ENCODE data around the gene FUS. TPM values are rescaled to one million over a fixed set of nuclear protein-coding genes. Genes with fewer than 3 reads are reported as not detected.

The FUS gene
- total and polyA plus RNA-seq, 2 experiments from 2014 or later = 247 to 528 TPM

- peak overlapping the region; percentile 25; the same call in 1 of the 2 replicates for H3K27ac Mint-ChIP-seq
- Histone ChIP-seq H3K4me2 (no peak overlapping the region), H3K36me3 (ENCODE audit: insufficient read depth) (peaks cover 21% of the 10 kb centered on the region), H3K4me3 (no peak overlapping the region), H3K79me2 (replicated peaks; ENCODE audit: insufficient read depth) (no peaks in the 10 kb centered on the region), H3K9me2 (ENCODE audit: insufficient read depth) (no peaks in the 10 kb centered on the region), H4K20me1 (replicated peaks; ENCODE audit: insufficient read depth) (peaks cover 58% of the 10 kb centered on the region), H3K27me3 (ENCODE audit: insufficient read depth) (peaks cover 11% of the 10 kb centered on the region), H3K4me1 (ENCODE audit: insufficient read depth) (peaks cover 16% of the 10 kb centered on the region), H3K27ac (ENCODE audit: low read depth) (peak overlapping the region; percentile 59; the same call in 1 of the 2 replicates), H3F3A (replicated peaks; ENCODE audit: low read depth) (peaks cover 65% of the 10 kb centered on the region), H2AFZ (no peak overlapping the region)
- no peak overlapping the region for H3K4me3 Mint-ChIP-seq
- peaks cover 3% of the 10 kb centered on the region; the same call in 2 of the 3 replicates for H3K9me3 Mint-ChIP-seq
- DNase-seq (ENCODE audit: low spot score) (no peak), ATAC-seq (no peak)
- H3K4me1 Mint-ChIP-seq = peaks cover 15% of the 10 kb centered on the region
- TF ChIP-seq EZH2 (IDR thresholded peaks at IDR 0.05; ENCODE audit: low read depth, unreplicated experiment) (no peak), STAT1 (IDR thresholded peaks at IDR 0.05; ENCODE audit: unreplicated experiment) (no peak), CTCF (conservative IDR thresholded peaks at IDR 0.05; ENCODE audit: low read depth in 2 of 2) (no peak), NANOG (IDR thresholded peaks at IDR 0.05; ENCODE audit: borderline replicate concordance) (no peak), ZNF331 (CRISPR knock-in tag; IDR thresholded peaks at IDR 0.05; ENCODE audit: low read depth) (no peak), EZH2phosphoT487 (IDR thresholded peaks at IDR 0.05; ENCODE audit: unreplicated experiment) (no peak), ETS1 (IDR thresholded peaks at IDR 0.05) (no peak), REST (IDR thresholded peaks at IDR 0.05; ENCODE audit: unreplicated experiment) (no peak), ZNF462 (CRISPR knock-in tag; IDR thresholded peaks at IDR 0.05) (no peak), POLR2AphosphoS5 (IDR thresholded peaks at IDR 0.05; ENCODE audit: low read depth) (no peak), ZNF114 (CRISPR knock-in tag; IDR thresholded peaks at IDR 0.05) (no peak), JUNB (IDR thresholded peaks at IDR 0.05; ENCODE audit: unreplicated experiment) (no peak), CREB1 (CRISPR knock-in tag; IDR thresholded peaks at IDR 0.05; ENCODE audit: low read depth) (no peak)
- H3K36me3 Mint-ChIP-seq (ENCODE audit: low read depth) = peaks cover 53% of the 10 kb centered on the region
- peaks cover 27% of the 10 kb centered on the region for H3K27me3 Mint-ChIP-seq (ENCODE audit: insufficient read depth, low read depth, poor library complexity)
These were observed 19.6 kb downstream of the FUS start for GRCh38 chr16:31199430-31200041.
